Measurements from ENCODE around the gene C3orf20.

Gene C3orf20

DNA sequence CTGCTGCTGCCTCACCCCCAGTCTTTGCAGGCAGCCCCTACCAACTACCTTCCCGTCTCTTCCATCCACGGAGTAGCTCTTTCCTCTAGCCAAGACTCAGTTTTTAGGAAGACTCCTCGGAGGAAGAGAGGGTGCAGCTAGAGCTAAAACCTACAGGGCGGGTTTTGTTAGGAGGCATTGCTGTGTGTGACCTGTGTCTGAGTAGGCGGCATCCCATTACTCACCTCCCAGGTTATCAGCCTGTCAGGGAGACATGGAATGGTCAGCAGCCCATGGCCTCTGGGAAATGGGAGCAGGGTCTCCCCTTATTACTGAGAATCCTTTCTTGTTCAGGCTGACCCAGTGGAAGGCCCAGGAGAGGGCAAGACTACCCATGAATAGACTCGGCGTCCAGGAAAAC is 100.1 kb downstream of the C3orf20 start:
- H3K9me3 ChIP-seq (ENCODE audit: control insufficient read depth, low read length) = no peaks in the 10 kb centered on the region
- 86 to 95% methylated on average over 6 to 7 of the region's 7 CpGs for WGBS, 2 experiments (ENCODE audit: insufficient coverage in 2 of 2)
- H3K36me3 ChIP-seq (ENCODE audit: control insufficient read depth, insufficient read depth, low read length) = no peaks in the 10 kb centered on the region
- no peak overlapping the region for H3K27ac ChIP-seq (ENCODE audit: low read depth, low read length, severe bottlenecking)
- no peaks in the 10 kb centered on the region for H3K4me1 ChIP-seq (ENCODE audit: control insufficient read depth, insufficient read depth, low read length, poor library complexity, severe bottlenecking)
- H3K4me3 ChIP-seq (ENCODE audit: extremely low read depth, insufficient read depth, low read length, poor library complexity, severe bottlenecking) = no peak overlapping the region

DNA sequence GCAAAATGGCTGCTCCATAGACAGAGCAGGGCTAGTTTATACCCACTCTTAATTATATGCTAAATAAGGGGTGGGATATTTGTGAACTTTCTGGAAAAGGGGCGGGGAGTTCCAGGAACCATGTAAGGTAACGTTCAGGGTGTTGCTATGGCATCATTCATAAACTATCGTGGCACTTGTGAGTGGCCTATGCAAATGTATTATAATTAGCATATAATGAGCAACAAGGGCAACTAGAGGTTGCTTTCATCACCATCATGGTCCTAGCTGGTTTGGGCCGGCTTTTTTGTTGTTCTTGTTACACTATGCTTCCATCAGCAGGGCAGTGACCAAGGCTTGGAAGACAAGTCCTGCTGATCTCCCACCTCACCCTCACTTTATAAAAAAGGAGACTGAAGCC is 100.6 kb downstream of the C3orf20 start:
- Histone ChIP-seq H3K9me3 (ENCODE audit: control insufficient read depth, low read length) (no peaks in the 10 kb centered on the region), H3K4me3 (ENCODE audit: extremely low read depth, insufficient read depth, low read length, poor library complexity, severe bottlenecking) (no peak overlapping the region), H3K4me1 (ENCODE audit: control insufficient read depth, insufficient read depth, low read length, poor library complexity, severe bottlenecking) (no peaks in the 10 kb centered on the region), H3K27ac (ENCODE audit: low read depth, low read length, severe bottlenecking) (no peak overlapping the region), H3K36me3 (ENCODE audit: control insufficient read depth, insufficient read depth, low read length) (no peaks in the 10 kb centered on the region)
- WGBS, 2 experiments (ENCODE audit: insufficient coverage in 2 of 2) = 80 to 94% methylated on average over 2 to 4 of the region's 4 CpGs

DNA sequence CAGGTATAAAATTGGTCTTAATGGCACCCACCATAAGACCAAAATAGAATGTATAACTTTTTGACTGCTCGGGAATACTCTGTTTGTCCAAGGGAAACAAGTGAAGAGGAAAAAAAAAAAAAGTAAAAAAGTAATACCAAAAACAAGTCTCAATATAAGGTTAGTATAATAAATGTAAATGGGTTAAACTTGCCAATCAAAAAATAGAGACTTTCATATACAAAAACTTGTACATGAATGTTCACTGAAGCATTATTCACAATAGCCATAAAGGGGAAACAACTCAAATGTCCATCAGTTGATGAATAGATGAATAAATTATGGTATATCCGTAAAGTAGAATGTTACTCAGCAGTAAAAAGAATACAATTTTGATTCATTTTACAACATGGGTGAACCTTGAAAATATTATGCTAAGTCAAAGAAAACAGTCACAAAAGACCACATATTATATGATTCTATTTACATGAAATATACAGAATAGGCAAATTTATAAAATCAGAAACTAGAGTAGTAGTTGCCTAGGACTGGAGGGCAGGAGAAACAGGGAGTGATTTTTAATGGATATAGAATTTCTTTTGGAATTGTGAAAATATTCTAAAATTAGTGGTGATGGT is 104.2 kb downstream of the C3orf20 start:
- Histone ChIP-seq H3K4me3 (ENCODE audit: extremely low read depth, insufficient read depth, low read length, poor library complexity, severe bottlenecking) (no peak overlapping the region), H3K36me3 (ENCODE audit: control insufficient read depth, insufficient read depth, low read length) (no peaks in the 10 kb centered on the region), H3K27ac (ENCODE audit: low read depth, low read length, severe bottlenecking) (no peak overlapping the region), H3K4me1 (ENCODE audit: control insufficient read depth, insufficient read depth, low read length, poor library complexity, severe bottlenecking) (no peaks in the 10 kb centered on the region), H3K9me3 (ENCODE audit: control insufficient read depth, low read length) (no peaks in the 10 kb centered on the region)
- no CpG with 5 or more reads among the region's 2 CpGs for WGBS, 2 experiments (ENCODE audit: insufficient coverage in 2 of 2)

DNA sequence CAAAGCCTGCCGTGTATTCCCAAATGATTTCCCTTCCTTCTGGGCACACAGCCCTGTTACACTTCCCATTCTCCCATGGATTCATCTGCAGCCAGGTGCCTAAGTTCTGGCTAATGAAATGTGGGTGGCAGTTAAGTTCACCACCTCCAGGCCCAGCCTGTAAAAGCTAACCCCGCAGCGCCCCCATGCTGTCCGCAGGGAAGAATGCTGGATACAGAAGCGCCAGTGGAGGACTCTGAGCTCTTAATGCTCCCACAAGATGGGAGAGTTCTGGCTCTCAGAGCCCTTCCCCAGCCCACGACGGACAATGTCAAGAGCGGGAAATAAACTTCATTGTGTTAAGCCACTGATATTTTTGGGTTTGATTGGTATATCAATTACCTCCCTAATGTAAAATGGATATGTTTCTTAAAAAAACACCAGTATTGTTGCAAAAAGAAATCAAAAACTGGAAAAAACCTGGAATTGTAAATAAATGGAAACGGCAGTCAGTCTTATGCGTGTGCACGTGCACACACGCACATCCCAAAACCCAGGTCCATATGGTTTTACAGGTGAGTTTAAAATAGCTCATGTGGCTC is 106.1 kb downstream of the C3orf20 start:
- 45 to 82% methylated on average over 4 to 9 of the region's 12 CpGs for WGBS, 2 experiments (ENCODE audit: insufficient coverage in 2 of 2)
- H3K9me3 ChIP-seq (ENCODE audit: control insufficient read depth, low read length) = no peaks in the 10 kb centered on the region
- no peak overlapping the region for H3K27ac ChIP-seq (ENCODE audit: low read depth, low read length, severe bottlenecking)
- no peaks in the 10 kb centered on the region for H3K4me1 ChIP-seq (ENCODE audit: control insufficient read depth, insufficient read depth, low read length, poor library complexity, severe bottlenecking)
- no peak overlapping the region for H3K4me3 ChIP-seq (ENCODE audit: extremely low read depth, insufficient read depth, low read length, poor library complexity, severe bottlenecking)
- no peaks in the 10 kb centered on the region for H3K36me3 ChIP-seq (ENCODE audit: control insufficient read depth, insufficient read depth, low read length)

DNA sequence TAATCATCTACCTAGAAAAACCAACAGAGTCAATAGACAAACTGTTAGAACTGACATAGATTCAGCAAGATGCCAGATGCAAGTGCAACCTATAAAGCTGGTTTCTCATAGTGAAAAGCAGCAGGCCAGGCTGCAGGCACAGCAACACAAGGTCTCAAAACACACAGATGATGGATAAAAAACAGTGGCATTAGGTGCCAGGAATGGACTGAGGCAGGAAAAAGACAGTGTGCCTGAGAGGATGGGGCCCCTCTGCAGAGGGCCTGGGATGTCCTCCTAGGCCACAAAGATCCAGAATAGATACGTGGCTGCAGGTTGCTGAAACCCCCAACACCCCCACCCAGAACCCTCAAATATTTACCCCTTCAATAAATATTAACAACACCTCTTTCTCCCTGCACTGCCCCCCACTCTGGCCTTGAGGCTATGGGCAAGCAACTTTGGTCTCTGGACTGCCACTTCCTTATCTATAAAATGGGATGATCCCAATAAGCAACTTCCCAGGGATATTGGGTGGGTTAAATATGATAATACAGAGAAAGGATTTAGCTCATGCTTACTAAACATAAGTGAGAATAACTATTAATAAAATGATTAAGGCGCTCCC is 108.6 kb downstream of the C3orf20 start:
- Histone ChIP-seq H3K4me1 (ENCODE audit: control insufficient read depth, insufficient read depth, low read length, poor library complexity, severe bottlenecking) (no peaks in the 10 kb centered on the region), H3K4me3 (ENCODE audit: extremely low read depth, insufficient read depth, low read length, poor library complexity, severe bottlenecking) (no peak overlapping the region), H3K9me3 (ENCODE audit: control insufficient read depth, low read length) (no peaks in the 10 kb centered on the region), H3K27ac (ENCODE audit: low read depth, low read length, severe bottlenecking) (no peak overlapping the region), H3K36me3 (ENCODE audit: control insufficient read depth, insufficient read depth, low read length) (no peaks in the 10 kb centered on the region)
- WGBS, 2 experiments (ENCODE audit: insufficient coverage in 2 of 2) = 90% methylated on average over 1 to 2 of the region's 2 CpGs

DNA sequence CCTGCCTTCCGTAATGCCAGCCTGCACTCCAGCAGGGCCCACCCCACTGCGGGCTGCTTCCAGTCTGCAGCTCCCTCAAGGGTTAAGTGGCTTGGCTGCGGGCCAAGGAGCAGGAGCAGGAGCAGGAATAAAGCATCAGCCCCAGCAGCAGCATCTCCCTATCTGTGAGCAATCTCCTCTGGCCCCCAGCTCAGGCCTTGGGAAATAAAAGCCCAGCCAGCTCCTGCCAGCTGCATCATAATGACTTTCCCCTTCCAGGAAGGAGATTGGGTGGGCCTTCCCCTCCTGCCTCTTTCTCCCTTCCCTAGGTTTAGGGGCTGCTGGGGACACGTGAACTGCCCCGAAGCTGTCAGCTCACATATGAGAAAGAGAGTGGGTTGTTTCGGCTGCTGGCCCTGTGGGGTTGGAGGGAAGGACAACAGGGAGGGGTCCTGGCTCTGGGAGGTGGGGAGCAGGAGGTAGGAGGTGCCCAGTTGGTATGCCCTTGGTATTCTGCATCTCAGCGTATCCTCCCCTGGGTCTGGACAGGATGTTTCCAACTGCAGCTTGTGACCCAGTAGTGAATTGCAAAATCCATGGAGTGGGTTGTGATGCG is 109.2 kb downstream of the C3orf20 start:
- H3K27ac ChIP-seq (ENCODE audit: low read depth, low read length, severe bottlenecking) = no peak overlapping the region
- no peaks in the 10 kb centered on the region for H3K36me3 ChIP-seq (ENCODE audit: control insufficient read depth, insufficient read depth, low read length)
- WGBS, 2 experiments (ENCODE audit: insufficient coverage in 2 of 2) = 63 to 66% methylated on average over 6 to 8 of the region's 8 CpGs
- no peak overlapping the region for H3K4me3 ChIP-seq (ENCODE audit: extremely low read depth, insufficient read depth, low read length, poor library complexity, severe bottlenecking)
- H3K9me3 ChIP-seq (ENCODE audit: control insufficient read depth, low read length) = no peaks in the 10 kb centered on the region
- H3K4me1 ChIP-seq (ENCODE audit: control insufficient read depth, insufficient read depth, low read length, poor library complexity, severe bottlenecking) = no peaks in the 10 kb centered on the region

DNA sequence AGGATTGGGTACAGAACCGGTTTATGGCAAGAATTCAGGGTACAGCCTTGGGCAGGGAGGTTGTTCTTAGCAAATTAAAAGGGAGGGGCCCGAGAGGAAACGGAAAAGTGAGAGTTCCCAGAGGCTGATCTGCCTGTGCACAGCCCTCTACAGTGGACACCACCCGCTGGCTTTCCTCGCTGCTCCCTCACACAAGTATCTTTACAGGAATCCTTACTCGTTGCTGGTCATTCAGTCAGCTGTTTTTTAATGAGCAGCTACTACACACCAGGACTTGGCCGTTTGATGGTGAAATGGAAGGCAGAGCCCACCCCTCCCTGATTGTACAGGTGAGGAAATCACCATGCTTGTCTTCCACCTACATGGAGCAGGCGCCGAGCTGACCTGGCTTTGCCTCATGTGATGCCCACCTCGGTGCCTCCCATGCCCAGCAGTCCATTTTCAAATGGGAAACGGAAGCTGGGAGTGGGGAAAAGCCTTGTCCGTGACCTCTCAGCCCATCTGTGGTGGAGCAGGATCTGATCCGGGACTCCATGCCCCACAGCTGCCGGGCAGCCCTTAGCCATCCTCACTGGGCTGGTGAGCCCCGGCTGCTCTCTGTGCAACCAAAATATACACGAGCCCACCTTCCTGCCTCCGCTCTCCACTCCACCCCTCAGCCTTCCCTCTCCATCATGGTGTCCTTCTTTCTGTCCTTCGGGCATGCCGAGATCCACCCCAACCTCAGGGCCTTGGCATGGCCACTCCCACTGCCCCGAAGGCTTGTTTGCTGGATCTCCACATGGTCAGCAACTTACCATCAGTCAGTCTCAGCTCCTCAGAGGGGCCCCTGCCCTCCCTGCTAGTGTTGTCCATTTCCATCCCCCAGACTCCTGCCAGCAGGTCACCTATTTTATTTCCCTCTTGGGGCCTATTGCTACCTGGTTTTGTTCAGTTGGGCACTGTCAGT is 110.5 kb downstream of the C3orf20 start:
- no peak overlapping the region for H3K27ac ChIP-seq (ENCODE audit: low read depth, low read length, severe bottlenecking)
- WGBS, 2 experiments (ENCODE audit: insufficient coverage in 2 of 2) = 88 to 94% methylated on average over 16 to 17 of the region's 20 CpGs
- no peak overlapping the region for H3K4me3 ChIP-seq (ENCODE audit: extremely low read depth, insufficient read depth, low read length, poor library complexity, severe bottlenecking)
- no peaks in the 10 kb centered on the region for H3K4me1 ChIP-seq (ENCODE audit: control insufficient read depth, insufficient read depth, low read length, poor library complexity, severe bottlenecking)
- no peaks in the 10 kb centered on the region for H3K9me3 ChIP-seq (ENCODE audit: control insufficient read depth, low read length)
- H3K36me3 ChIP-seq (ENCODE audit: control insufficient read depth, insufficient read depth, low read length) = no peaks in the 10 kb centered on the region

DNA sequence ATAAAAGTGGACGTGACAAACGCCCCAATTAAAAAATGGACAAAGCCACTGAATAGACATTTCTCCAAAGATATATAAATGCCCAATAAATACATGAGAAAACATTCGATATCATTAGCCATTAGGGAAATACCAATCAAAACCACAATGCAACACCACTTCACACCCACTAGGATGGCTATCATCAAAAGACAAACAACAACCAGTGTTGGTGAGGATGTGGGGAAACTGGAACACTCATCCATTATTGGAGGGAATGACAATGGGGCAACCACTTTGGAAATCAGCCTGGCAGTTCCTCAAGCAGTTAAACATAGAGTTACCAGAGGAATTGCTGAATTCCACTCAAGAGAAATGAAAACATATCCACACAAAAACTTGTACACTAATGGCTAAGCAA is 111.4 kb downstream of the C3orf20 start:
- Histone ChIP-seq H3K36me3 (ENCODE audit: control insufficient read depth, insufficient read depth, low read length) (no peaks in the 10 kb centered on the region), H3K9me3 (ENCODE audit: control insufficient read depth, low read length) (no peaks in the 10 kb centered on the region), H3K4me1 (ENCODE audit: control insufficient read depth, insufficient read depth, low read length, poor library complexity, severe bottlenecking) (no peaks in the 10 kb centered on the region), H3K4me3 (ENCODE audit: extremely low read depth, insufficient read depth, low read length, poor library complexity, severe bottlenecking) (no peak overlapping the region), H3K27ac (ENCODE audit: low read depth, low read length, severe bottlenecking) (no peak overlapping the region)
- 67% methylated on average over 2 of the region's 3 CpGs; no CpG with 5 or more reads in 1 of the 2 experiments for WGBS, 2 experiments (ENCODE audit: insufficient coverage in 2 of 2)

DNA sequence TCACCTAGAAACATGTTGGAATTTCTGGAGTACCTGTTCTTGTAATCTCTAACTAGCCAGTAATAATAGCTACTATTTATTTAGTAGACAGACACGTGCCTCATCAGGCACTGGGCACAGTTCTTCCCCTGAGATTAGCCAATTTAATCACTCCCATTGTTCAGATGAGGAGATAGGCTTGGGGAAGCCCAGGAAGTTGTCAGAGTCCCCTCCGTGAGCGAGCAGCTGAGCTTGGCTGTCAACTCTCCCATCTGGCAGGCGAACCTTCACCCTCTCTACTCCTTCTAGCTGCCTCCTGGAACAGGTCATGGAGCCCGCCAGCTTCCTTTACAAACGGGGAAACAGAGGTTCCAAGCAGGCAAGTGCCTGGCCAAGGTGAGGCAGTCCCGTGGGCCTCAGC is 112.7 kb downstream of the C3orf20 start:
- Histone ChIP-seq H3K27ac (ENCODE audit: low read depth, low read length, severe bottlenecking) (no peak overlapping the region), H3K4me3 (ENCODE audit: extremely low read depth, insufficient read depth, low read length, poor library complexity, severe bottlenecking) (no peak overlapping the region), H3K4me1 (ENCODE audit: control insufficient read depth, insufficient read depth, low read length, poor library complexity, severe bottlenecking) (no peaks in the 10 kb centered on the region), H3K9me3 (ENCODE audit: control insufficient read depth, low read length) (no peaks in the 10 kb centered on the region), H3K36me3 (ENCODE audit: control insufficient read depth, insufficient read depth, low read length) (no peaks in the 10 kb centered on the region)
- WGBS, 2 experiments (ENCODE audit: insufficient coverage in 2 of 2) = 53% methylated on average over 3 of the region's 7 CpGs; no CpG with 5 or more reads in 1 of the 2 experiments

DNA sequence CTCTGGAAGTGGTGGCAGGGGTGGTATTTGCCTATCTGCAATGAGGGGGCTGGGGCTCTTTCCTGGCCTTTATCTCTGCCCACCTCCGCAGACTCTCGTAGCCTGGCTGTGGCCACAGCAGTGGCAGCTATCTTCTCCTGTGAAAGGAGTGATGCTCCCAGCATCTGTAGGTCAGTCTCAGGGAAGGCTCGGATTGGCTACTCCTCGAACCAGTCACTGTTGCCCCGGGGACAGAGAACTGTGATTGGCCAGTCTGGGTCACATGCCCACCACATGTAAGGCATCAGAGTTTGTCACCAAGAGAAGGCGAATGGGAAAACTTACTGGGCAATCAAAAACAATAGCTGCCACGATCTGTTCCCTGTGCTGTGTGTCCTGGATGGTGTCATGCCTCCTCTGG is 113.7 kb downstream of the C3orf20 start:
- H3K4me3 ChIP-seq (ENCODE audit: extremely low read depth, insufficient read depth, low read length, poor library complexity, severe bottlenecking) = no peak overlapping the region
- WGBS, 2 experiments (ENCODE audit: insufficient coverage in 2 of 2) = 88 to 91% methylated on average over 6 to 7 of the region's 7 CpGs
- H3K36me3 ChIP-seq (ENCODE audit: control insufficient read depth, insufficient read depth, low read length) = no peaks in the 10 kb centered on the region
- no peaks in the 10 kb centered on the region for H3K4me1 ChIP-seq (ENCODE audit: control insufficient read depth, insufficient read depth, low read length, poor library complexity, severe bottlenecking)
- H3K9me3 ChIP-seq (ENCODE audit: control insufficient read depth, low read length) = no peaks in the 10 kb centered on the region
- H3K27ac ChIP-seq (ENCODE audit: low read depth, low read length, severe bottlenecking) = no peak overlapping the region

All from mesodermal cell (in vitro differentiated cells).